CD4-positive, alpha-beta memory T cell (primary cell): ENCODE data around the gene TANGO2. TPM values are rescaled to one million over a fixed set of nuclear protein-coding genes. Genes with fewer than 3 reads are reported as not detected.

Experiments
- CTCF ChIA-PET: fragments of 350-600 bp; sonication (Branson Sonifier 250); formaldehyde crosslinking; loops from one replicate; lab custom pipeline; 2021; ENCODE audit warnings: inconsistent platforms; ENCODE audit not compliant: partially characterized antibody; lab: Charles Lee
- POLR2A ChIA-PET: fragments of 350-600 bp; sonication (Branson Sonifier 250); formaldehyde crosslinking; loops from one replicate; lab custom pipeline; 2021; ENCODE audit not compliant: partially characterized antibody; lab: Charles Lee
- DNase-seq, 5 donors: peaks; one replicate each; pipeline versions ENCODE4 v3.0.0 to v3.0.0-alpha.2; 2020 to 2022; ENCODE audit warnings: mixed read lengths in 1 of 5
- H3K27ac ChIP-seq: one replicate; pipeline ENCODE4 v1.7.0; 2013; ENCODE audit warnings: low read depth, low read length
- H3K27me3 ChIP-seq: 2 replicates; pipeline ENCODE4 v1.7.0; 2013; ENCODE audit warnings: mild to moderate bottlenecking, low read length, moderate library complexity; ENCODE audit not compliant: insufficient read depth
- H3K36me3 ChIP-seq: 2 replicates; pipeline ENCODE4 v1.7.0; 2013; ENCODE audit warnings: mild to moderate bottlenecking, low read length, moderate library complexity; ENCODE audit not compliant: insufficient read depth
- H3K4me1 ChIP-seq: 2 replicates; pipeline ENCODE4 v1.7.0; 2013; ENCODE audit warnings: mild to moderate bottlenecking, low read length, moderate library complexity; ENCODE audit not compliant: insufficient read depth
- H3K4me3 ChIP-seq, 2 donors: one replicate each; pipeline ENCODE4 v1.7.0; 2013; ENCODE audit warnings: low read length in 2 of 2, mild to moderate bottlenecking in 1 of 2
- H3K9me3 ChIP-seq, 2 donors: one replicate each; pipeline ENCODE4 v1.7.0; 2013; ENCODE audit warnings: low read length in 2 of 2, control low read depth in 1 of 2; ENCODE audit not compliant: control insufficient read depth in 1 of 2
- H3K27ac Mint-ChIP-seq, 7 donors: one replicate each; pipeline ENCODE4 v1.8.0; 2020 to 2021; ENCODE audit warnings: mixed read lengths in 7 of 7, mild to moderate bottlenecking in 6 of 7, inconsistent platforms in 3 of 7, moderate library complexity in 3 of 7
- H3K27me3 Mint-ChIP-seq, 2 donors: one replicate each; pipeline ENCODE4 v1.8.0; 2020 to 2021; ENCODE audit warnings: mixed read lengths in 2 of 2
- H3K36me3 Mint-ChIP-seq, 2 donors: one replicate each; pipeline ENCODE4 v1.8.0; 2020 to 2021; ENCODE audit warnings: mixed read lengths in 2 of 2, inconsistent platforms in 1 of 2, mild to moderate bottlenecking in 1 of 2
- H3K4me1 Mint-ChIP-seq, 4 donors: one replicate each; pipeline ENCODE4 v1.8.0; 2020 to 2021; ENCODE audit warnings: mixed read lengths in 4 of 4, mild to moderate bottlenecking in 1 of 4
- H3K4me3 Mint-ChIP-seq, 8 donors: one replicate each; pipeline ENCODE4 v1.8.0; 2020 to 2021; ENCODE audit warnings: mixed read lengths in 8 of 8, mild to moderate bottlenecking in 7 of 8, moderate library complexity in 6 of 8, inconsistent platforms in 3 of 8
- H3K9me3 Mint-ChIP-seq, 8 donors: one replicate each; pipeline ENCODE4 v1.8.0; 2020 to 2021; ENCODE audit warnings: mixed read lengths in 8 of 8, mild to moderate bottlenecking in 5 of 8, inconsistent platforms in 3 of 8, moderate library complexity in 1 of 8
- intact Hi-C: fragments of 100-400 bp; cut with micrococcal nuclease; formaldehyde crosslinking; loops from one replicate; pipeline ENCODE4 v1.15.1; 2023
- polyA plus RNA-seq, 2 donors: library from polyadenylated mRNA; unstranded; fragments of 300-500 nt; fragmentation: Illumina TruSeq; gene quantifications; one replicate each; pipeline ENCODE4 v1.2.3, GENCODE V29; 2021
- total RNA-seq, 2 experiments: library from RNA; stranded (reverse); gene quantifications; one replicate each; pipeline ENCODE4 v1.2.3, GENCODE V29; 2021

The TANGO2 gene
- total and polyA plus RNA-seq, 4 experiments from 2014 or later, result 40.9 to 51.5 (median 47.3) TPM

GRCh38 chr22:19998232-19998951 is 22.5 kb upstream of the TANGO2 start:
- Histone ChIP-seq H3K4me1 (no peaks in the 10 kb centered on the region), H3K36me3 (no peaks in the 10 kb centered on the region), H3K9me3 (no peaks in the 10 kb centered on the region), H3K27ac (no peak overlapping the region), H3K27me3 (no peaks in the 10 kb centered on the region), H3K4me3 (no peak overlapping the region)
- POLR2A ChIA-PET, result no interaction called here
- Mint-ChIP-seq H3K36me3 (peaks cover 0 to 1% of the 10 kb centered on the region in 2 donors), H3K27me3 (no peaks in the 10 kb centered on the region), H3K4me1 (no peaks in the 10 kb centered on the region), H3K9me3 (peaks cover 0 to 11% (median 7%) of the 10 kb centered on the region in 8 donors), H3K4me3 (no peak overlapping the region), H3K27ac (no peak overlapping the region)
- CTCF ChIA-PET, result no interaction called here
- no peak for DNase-seq
- intact Hi-C loops, result no loop called here

- H3K27me3 Mint-ChIP-seq, result no peaks in the 10 kb centered on the region
- H3K36me3 Mint-ChIP-seq, result peaks cover 0 to 6% of the 10 kb centered on the region in 2 donors
- no peak overlapping the region for H3K27ac Mint-ChIP-seq
- H3K4me3 Mint-ChIP-seq, result no peak overlapping the region
- no peaks in the 10 kb centered on the region for H3K4me1 Mint-ChIP-seq
- no peaks in the 10 kb centered on the region for H3K4me1 ChIP-seq
- H3K36me3 ChIP-seq, result no peaks in the 10 kb centered on the region
- no peaks in the 10 kb centered on the region for H3K27me3 ChIP-seq
- no peak overlapping the region for H3K4me3 ChIP-seq
- DNase-seq, result no peak
- ChIA-PET CTCF (no interaction called here), POLR2A (no interaction called here)
- H3K27ac ChIP-seq, result no peak overlapping the region
- intact Hi-C loops, result no loop called here
- no peaks in the 10 kb centered on the region for H3K9me3 ChIP-seq
- H3K9me3 Mint-ChIP-seq, result peaks cover 0 to 19% (median 14%) of the 10 kb centered on the region in 8 donors
Measured at GRCh38 chr22:19998991-19999820, 21.7 kb upstream of the TANGO2 start.

DNA sequence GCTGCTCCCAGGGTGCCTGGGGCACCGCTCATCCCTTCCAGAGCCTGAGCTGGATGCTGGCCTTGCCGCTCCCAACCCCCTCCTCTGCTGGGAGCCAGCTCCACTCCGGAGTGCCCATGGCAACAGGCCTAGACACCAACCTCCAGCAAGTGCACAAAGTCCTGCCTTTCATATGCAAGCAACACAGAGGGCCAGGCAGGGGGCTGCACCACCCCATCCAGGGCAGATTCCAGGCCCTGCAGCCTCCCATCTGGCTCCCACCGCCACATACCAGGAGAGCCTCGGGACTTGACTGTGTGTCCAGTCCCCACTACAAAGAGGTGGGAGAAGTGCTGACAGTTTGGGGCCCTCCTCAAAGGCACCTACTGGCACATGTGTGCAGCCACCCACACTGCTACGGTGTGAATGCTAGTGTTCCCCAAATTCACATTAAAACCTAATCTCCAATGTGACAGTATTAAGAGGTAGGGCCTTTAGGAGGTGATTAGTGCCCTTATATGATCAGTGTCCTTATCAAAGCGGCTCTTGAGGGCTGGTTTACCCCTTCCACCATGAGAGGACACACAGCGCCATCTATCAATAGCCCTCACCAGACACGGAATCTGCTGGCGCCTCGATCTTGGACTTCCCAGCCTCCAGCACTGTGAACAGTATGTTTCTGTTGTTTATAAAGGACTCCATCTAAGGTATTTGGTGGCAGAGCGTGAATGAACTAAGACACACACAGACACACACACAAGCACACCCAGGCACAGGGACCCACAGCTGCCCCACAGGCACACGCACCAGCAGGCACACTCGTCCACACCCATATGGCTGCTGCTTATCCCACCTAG is 20.4 kb upstream of the TANGO2 start:
- Histone ChIP-seq H3K27me3 (no peaks in the 10 kb centered on the region), H3K4me1 (no peaks in the 10 kb centered on the region), H3K36me3 (no peaks in the 10 kb centered on the region), H3K4me3 (no peak overlapping the region), H3K9me3 (no peaks in the 10 kb centered on the region), H3K27ac (no peak overlapping the region)
- intact Hi-C loops, result no loop called here
- DNase-seq, result no peak
- Mint-ChIP-seq H3K36me3 (peaks cover 0 to 6% of the 10 kb centered on the region in 2 donors), H3K4me3 (no peak overlapping the region), H3K4me1 (no peaks in the 10 kb centered on the region), H3K9me3 (peaks cover 0 to 20% (median 15%) of the 10 kb centered on the region in 8 donors), H3K27me3 (no peaks in the 10 kb centered on the region), H3K27ac (no peak overlapping the region)
- ChIA-PET CTCF (no interaction called here), POLR2A (no interaction called here)

DNA sequence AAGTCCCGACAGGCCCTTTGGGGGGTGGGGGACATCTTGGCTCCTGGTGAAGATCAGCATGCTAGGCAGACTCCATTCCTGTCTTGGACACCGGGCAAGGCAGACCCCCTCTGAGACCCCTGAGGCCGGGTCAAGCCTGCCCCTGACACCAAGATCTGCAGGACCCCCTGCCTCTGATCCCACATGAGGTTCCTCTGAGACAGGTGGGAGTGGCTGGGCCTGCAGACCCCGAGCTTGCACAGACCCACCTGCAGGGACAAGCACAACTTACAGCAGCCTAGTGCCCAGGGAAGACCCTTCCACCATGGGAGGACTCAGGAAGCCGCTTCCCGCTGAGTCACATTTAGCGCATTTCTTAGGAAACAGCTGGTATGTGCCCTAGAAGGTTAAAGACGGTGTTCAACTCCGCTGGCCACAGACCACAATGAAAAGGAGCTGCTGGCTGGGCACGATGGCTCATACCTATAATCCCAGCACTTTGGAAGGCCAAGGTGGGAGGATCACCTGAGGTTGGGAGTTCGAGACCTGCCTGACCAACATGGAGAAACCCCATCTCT is 19.8 kb upstream of the TANGO2 start:
- H3K9me3 Mint-ChIP-seq, result peaks cover 0 to 20% (median 15%) of the 10 kb centered on the region in 8 donors
- peaks cover 0 to 6% of the 10 kb centered on the region in 2 donors for H3K36me3 Mint-ChIP-seq

DNA sequence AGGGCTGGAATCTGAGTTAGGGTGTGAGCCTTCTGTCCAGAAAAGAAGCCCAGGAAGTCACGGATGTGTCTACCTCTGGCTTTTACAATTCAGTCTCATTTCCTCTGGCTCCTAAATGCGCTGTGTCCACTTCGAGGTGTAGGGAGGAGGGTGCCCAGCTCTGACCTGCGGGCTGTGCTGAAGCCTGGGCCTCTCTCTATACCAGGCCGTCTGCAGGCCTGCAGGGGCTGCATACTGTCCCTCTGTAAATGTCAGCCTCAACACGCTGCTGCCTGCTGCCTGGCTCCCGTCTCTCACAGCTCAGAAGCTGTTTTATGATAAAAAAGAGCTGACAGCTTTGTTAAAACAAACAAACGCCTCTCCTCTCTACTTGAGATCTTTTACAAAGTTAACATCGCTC is 18.8 kb upstream of the TANGO2 start:
- Mint-ChIP-seq H3K36me3 (peaks cover 0 to 6% of the 10 kb centered on the region in 2 donors), H3K9me3 (peaks cover 0 to 20% (median 15%) of the 10 kb centered on the region in 8 donors), H3K27me3 (no peaks in the 10 kb centered on the region), H3K4me3 (no peak overlapping the region), H3K4me1 (no peaks in the 10 kb centered on the region), H3K27ac (no peak overlapping the region)
- intact Hi-C loops, result no loop called here
- Histone ChIP-seq H3K27me3 (no peaks in the 10 kb centered on the region), H3K27ac (no peak overlapping the region), H3K4me3 (no peak overlapping the region), H3K9me3 (no peaks in the 10 kb centered on the region), H3K4me1 (no peaks in the 10 kb centered on the region), H3K36me3 (no peaks in the 10 kb centered on the region)
- ChIA-PET CTCF (no interaction called here), POLR2A (no interaction called here)
- DNase-seq, result no peak

More for the DNA sequence above, 19.8 kb upstream of the TANGO2 start:
- no peaks in the 10 kb centered on the region for H3K36me3 ChIP-seq
- H3K27me3 ChIP-seq, result no peaks in the 10 kb centered on the region
- H3K27ac ChIP-seq, result no peak overlapping the region
- CTCF ChIA-PET, result no interaction called here
- no peak overlapping the region for H3K27ac Mint-ChIP-seq
- H3K4me3 Mint-ChIP-seq, result no peak overlapping the region
- no peaks in the 10 kb centered on the region for H3K4me1 Mint-ChIP-seq
- H3K27me3 Mint-ChIP-seq, result no peaks in the 10 kb centered on the region
- no peaks in the 10 kb centered on the region for H3K4me1 ChIP-seq
- POLR2A ChIA-PET, result no interaction called here
- intact Hi-C loops, result no loop called here
- no peak overlapping the region for H3K4me3 ChIP-seq
- no peak for DNase-seq
- no peaks in the 10 kb centered on the region for H3K9me3 ChIP-seq

DNA sequence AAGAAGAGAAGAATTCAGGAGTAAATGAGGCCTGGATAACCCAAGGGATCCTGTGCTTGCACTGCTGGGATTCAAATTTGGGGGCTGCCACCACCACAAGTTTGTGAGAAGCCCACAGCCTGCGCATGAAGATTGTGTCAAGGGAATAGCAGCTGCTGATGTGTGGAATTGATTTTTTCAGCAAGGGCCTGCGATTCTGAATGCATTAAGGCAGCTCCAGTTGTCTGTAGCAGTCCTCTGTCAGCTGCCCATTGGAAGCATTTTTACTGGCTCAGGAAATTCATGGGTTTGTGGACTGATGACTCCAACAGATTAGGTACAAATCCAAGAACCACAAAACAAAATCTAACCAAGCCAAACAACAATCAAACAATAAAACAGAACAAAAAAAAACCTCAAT is 18.3 kb upstream of the TANGO2 start:
- ChIA-PET POLR2A (interaction anchor here (1.2 kb wide), 1 partner anchor 19 kb away, joined by 3 read pairs; no protein-coding TSS in a partner anchor), CTCF (no interaction called here)
- peaks cover 0 to 6% of the 10 kb centered on the region in 2 donors for H3K36me3 Mint-ChIP-seq
- Histone ChIP-seq H3K4me1 (no peaks in the 10 kb centered on the region), H3K27ac (no peak overlapping the region), H3K27me3 (no peaks in the 10 kb centered on the region), H3K4me3 (no peak overlapping the region), H3K9me3 (no peaks in the 10 kb centered on the region), H3K36me3 (no peaks in the 10 kb centered on the region)
- H3K9me3 Mint-ChIP-seq, result peaks cover 0 to 20% (median 15%) of the 10 kb centered on the region in 8 donors
- no peak for DNase-seq
- intact Hi-C loops, result no loop called here
- no peaks in the 10 kb centered on the region for H3K4me1 Mint-ChIP-seq
- H3K27me3 Mint-ChIP-seq, result no peaks in the 10 kb centered on the region
- H3K4me3 Mint-ChIP-seq, result no peak overlapping the region
- no peak overlapping the region for H3K27ac Mint-ChIP-seq
